ENCODE data around the gene LGMN.

LGMN gene

DNA sequence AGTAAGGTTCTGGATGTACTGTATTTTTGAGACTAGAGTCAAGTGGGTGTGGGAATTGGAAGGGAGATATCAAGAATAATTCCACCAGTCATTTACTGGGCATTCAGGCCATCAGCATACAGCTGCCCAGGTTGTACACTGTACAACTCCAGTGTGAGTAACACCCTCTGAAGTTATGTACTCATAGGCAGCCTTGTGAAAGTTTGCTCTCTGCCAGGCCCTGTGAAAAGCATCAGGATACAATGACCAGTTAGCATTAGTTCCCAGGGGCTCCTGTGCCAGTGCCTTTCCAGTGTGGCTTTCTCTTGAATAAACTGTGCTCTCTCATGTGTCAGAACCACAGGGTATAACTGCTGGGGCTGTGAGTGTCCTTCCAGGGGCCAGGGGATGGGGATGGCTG, 89.7 kb downstream of the LGMN start:
- no peak for DNase-seq (ENCODE audit: extremely low read depth, low read depth)

DNA sequence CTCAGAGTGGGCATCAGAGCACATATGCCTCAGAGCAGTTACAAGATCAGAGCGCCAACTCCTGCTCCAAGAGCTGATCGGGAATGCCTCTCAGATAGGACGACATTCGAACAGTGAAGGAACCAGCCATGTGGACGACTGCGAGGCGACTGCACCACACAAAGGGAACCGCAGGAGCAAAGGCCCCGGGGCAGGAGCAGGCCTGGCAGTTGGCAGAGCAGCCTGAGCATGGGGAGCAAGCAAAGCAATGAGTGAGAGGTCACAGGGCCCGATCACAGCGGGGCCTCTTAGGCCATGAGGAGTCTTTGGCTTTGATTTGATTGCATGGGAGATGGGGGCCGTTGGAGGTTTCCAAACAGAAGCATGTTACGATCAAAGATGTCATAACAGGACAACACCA, 90.3 kb downstream of the LGMN start:
- no peak for DNase-seq (ENCODE audit: extremely low read depth, low read depth)

More for the DNA sequence above, 89.7 kb downstream of the LGMN start:
- TF ChIP-seq, protein P1, sequence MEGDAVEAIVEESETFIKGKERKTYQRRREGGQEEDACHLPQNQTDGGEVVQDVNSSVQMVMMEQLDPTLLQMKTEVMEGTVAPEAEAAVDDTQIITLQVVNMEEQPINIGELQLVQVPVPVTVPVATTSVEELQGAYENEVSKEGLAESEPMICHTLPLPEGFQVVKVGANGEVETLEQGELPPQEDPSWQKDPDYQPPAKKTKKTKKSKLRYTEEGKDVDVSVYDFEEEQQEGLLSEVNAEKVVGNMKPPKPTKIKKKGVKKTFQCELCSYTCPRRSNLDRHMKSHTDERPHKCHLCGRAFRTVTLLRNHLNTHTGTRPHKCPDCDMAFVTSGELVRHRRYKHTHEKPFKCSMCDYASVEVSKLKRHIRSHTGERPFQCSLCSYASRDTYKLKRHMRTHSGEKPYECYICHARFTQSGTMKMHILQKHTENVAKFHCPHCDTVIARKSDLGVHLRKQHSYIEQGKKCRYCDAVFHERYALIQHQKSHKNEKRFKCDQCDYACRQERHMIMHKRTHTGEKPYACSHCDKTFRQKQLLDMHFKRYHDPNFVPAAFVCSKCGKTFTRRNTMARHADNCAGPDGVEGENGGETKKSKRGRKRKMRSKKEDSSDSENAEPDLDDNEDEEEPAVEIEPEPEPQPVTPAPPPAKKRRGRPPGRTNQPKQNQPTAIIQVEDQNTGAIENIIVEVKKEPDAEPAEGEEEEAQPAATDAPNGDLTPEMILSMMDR (IDR thresholded peaks at IDR 0.05; ENCODE audit: low read depth, low read length), result no peak

DNA sequence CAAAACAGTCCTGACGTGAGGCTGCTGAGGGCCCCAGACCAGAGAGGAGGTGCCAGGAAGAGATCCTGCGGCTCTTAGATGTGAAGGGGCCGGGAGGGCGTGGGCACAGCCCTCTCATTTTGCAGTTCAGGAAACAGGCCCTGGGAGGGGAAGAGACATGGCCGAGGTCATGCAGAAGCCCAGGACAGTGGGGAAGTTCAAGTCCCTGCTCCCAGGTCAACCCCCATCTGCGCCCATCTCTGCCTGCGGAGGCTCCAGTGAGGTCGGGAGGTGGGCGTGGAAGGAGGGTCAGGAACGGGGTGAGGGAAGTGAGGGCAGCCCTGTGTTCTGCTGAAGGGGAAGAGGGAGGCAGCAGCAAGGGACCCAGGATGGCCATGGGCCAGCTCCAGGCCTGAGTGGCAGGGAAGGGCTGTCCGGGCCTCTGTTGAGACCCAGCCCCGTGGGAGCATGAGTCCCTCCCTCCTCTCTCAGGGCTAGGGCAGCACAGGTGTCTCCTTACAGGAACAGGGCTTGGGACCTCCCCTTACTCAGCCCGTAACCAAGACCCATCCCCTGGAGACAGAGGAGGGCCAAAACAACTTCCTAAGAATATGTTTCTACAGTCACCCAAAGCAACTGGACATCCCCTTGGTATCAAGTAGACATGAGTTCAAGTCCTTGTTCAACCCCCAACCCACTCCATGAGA, 90.8 kb downstream of the LGMN start:
- TF ChIP-seq, protein P1 (IDR thresholded peaks at IDR 0.05; ENCODE audit: low read depth, low read length), result no peak
- no peak for DNase-seq (ENCODE audit: extremely low read depth, low read depth)

More for the DNA sequence above, 90.3 kb downstream of the LGMN start:
- TF ChIP-seq, protein P1 (IDR thresholded peaks at IDR 0.05; ENCODE audit: low read depth, low read length), result no peak

DNA sequence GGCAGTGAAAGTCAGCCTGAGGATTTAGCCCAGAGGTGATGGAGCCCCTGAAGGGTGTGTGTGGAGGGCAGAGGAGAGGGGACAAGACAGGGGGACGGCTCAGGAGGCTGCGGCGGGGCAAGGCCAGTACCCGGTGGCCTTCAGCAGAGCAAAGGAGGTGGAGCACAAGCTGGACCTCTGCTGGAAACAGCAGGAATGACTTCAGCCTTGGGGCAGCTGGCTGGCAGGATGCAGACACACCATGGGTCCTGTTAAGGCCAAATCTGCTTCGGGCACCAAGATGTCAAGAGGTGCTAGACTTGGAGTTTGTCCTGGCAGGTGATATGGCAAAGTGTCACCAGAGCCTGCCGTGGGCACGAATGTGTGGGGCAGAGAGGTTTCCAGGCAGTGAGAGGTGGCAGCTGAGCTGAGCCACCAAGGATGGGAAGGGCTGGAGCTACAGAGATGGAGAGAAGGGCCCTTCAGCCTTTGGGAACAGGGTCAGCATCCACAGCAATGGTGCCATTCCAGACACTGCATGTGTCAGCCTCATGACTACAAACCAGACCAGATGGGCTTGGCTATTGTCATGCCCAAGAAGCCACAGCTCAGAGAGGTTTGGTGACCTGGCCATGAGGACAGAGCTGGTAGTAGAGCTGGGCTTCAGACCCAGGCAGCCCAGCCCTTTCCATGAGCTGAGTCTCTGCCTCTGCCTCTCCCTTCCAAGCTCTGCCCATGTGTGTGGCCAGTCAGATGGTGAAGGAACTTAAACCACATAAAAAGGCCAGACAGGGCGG, 91.9 kb downstream of the LGMN start:
- TF ChIP-seq, protein P1 (IDR thresholded peaks at IDR 0.05; ENCODE audit: low read depth, low read length), result no peak
- DNase-seq (ENCODE audit: extremely low read depth, low read depth), result no peak

DNA sequence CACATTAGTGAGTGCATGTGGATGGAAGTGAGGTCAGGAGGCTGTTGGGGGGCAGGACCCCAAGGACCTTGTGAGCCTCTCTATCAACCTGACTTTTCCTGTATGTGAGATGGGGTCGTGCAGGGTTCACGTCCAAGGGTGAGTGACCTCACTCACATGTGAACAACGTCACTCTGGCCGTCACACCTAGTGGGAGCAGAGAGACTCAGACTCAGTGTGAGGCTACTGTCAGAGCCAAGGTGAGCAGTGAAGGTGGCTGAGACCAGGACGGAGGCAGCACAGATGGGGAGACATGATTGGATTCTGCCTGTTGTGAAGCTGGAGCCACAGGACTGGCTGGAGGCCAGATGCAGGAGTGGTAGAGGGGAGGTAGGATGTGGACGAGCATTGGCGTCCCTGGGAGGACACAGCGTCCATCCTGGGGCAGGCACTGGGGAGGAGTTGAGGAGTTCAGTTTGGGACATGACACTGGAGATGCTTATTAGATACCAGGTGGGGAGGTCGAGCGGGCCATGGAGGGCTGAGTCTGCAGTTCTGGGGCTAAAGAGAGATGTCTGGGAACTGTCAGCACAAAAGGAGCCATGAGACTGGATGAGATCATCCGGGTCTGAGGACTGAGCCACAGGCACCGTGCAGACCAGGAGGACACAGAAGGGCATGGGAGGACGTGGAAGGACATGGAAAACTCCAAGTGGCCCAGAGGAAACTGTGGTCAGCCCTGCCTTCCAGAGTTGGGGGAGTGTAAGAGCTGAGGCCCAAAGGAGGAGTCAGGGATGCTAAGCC, 92.8 kb downstream of the LGMN start:
- TF ChIP-seq, protein P1 (IDR thresholded peaks at IDR 0.05; ENCODE audit: low read depth, low read length), result no peak
- DNase-seq (ENCODE audit: extremely low read depth, low read depth), result no peak

DNA sequence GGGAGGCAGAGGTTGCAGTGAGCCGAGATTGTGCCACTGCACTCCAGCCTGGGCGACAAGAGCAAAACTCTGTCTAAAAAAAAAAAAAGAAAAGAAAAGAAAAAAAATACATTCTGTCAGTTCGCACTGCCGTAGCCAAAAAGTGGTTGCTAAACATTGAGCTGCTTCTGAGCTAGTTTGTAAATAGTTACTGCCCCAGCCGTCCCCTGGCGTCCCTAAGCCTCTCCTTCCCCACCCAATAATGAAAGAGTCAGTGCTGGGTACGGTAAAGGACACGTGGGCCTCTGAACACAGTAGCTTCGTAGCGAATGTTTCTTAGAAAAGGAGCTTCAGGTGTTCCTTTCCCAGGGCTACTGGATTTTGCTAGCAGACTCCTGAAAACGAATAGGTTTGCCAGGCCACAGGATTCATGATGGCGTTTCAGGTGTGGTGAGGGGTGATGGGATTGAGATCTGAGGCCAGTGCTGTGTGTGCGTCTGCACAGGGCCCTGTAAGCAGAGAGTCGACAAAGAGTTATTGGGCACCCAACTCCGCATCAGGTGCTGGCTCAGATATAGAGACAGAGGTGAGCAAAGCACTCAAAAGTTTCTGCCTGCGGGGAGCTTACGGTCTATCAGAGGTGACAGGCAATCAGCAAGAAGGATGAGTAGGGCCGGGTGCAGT, 94.1 kb downstream of the LGMN start:
- DNase-seq (ENCODE audit: extremely low read depth, low read depth), result no peak
- TF ChIP-seq, protein P1 (IDR thresholded peaks at IDR 0.05; ENCODE audit: low read depth, low read length), result no peak
